ENCODE results near the gene IGSF22.

The IGSF22 gene

DNA sequence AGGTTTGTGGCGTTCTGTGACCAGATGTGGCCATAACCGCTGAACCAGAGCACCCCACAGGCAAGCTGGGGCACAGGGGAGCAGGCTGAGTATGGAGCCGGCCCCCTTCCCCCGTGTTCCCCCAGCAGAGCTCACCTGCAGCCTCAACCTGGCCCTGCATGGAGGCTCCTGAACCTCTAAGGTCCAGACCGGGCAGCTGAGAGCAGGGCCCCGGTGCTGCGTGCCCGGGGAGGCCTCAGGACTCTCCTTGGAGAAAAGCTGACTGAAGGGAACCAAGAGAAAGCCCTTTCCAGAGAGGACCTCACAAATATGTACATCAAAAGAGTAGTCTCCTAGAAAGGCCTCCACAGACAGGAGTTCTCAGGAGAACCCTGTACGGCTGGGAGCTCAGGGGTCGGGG is 17.4 kb upstream of the IGSF22 start:
- no peak for DNase-seq

DNA sequence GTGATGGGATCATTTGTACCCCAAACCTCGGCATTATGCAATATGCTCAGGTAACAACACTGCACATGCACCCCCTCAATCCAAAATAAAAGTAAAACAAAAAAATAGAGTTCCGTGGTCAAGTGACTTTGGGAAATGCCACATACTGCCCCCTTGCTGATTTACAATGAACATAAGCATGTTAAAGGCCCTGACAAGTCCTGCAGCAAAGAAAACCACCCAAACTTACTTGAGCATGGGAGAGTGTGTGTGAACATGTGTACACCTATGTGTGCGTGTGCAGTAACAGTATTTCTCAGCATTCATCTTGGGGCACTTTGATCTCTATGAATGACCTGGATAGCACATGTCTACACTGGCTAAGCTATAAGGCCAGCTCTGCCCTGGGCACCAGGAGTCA is 15.8 kb upstream of the IGSF22 start:
- no peak for DNase-seq

DNA sequence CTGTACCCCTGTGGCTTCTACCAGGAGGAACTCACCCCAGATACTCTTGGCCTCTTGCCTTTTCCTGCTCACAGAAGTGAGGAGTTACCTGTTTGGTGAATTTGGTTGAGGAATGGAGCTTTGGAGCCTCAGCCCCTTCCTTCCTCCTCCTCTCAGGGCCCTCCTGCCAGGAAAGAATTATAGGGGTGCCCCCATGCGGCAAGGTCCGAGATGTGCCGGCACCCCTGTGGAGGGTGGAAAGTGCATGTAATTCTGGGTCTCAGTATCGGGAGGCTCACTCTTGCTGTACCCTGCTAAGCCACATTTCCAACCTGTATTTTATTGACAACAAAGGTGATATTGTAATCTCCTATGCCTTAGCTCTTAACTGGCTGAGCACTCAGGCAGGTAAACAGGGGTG is 13.7 kb upstream of the IGSF22 start:
- DNase-seq, result no peak

DNA sequence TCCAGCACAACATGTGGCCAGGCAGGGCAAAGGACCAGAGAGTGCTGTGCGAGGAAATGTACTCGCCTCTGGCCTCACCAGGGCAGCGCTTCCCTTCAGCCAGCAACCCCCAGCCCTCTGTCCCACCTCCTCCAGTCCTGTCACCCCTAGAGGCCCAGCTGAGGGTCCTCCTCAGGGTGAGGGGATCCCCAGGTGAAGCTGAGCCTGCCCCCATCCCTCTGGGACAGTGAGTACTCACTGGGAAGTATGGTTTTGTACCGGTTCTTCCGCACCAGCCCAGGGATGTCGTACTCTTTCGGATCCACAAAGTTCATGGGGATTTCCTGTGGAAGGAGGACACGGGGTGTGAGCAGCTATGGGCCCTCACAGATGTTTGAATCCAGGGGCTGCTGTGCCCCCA is 11.7 kb upstream of the IGSF22 start:
- no peak for DNase-seq

DNA sequence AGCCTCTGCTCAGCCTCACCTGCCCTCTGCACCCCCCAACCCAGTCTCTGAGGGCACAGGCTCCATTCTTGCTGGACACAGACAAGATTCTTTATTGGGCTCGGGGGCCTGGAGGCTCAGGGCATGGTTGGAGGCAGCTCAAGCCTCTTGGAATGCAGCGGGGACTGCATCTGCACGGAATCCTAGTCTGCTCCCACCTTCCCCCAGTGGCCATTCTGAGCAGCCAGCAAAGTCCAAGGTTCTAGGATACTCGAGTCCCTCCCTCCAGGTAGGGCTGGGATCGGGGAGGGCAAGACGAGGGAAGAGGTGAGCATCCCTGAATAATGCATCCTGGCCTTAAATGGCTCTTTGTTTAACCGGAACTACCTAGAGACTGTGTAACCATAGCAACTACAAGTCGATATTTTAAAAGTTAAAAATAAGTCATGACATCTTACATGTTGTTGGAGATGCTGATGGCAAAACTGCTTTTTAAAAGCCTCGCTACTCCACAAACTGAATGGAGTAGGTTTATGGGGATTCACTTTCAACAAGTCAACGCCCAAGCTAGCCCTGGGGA is 10.7 kb upstream of the IGSF22 start:
- no peak for DNase-seq

DNA sequence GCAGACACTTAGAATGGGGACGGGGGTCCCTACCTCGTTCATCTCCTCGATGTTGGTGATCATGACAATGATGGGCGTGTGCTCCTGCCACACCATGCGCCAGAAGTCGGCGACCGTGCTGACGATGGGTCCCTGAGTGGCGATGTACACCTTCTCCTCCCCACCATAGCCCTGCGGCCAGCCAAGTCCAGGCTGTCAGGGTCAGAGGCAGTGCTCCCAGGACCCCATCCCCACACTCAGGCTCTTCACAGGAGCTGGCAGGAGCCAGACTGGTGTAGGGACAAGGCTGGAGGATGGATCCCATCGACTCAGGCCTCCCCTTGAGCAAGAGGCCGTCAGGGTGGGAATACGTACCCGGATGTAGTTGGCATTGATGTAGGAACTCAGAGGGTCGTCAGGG is 7.2 kb upstream of the IGSF22 start:
- DNase-seq, result no peak

DNA sequence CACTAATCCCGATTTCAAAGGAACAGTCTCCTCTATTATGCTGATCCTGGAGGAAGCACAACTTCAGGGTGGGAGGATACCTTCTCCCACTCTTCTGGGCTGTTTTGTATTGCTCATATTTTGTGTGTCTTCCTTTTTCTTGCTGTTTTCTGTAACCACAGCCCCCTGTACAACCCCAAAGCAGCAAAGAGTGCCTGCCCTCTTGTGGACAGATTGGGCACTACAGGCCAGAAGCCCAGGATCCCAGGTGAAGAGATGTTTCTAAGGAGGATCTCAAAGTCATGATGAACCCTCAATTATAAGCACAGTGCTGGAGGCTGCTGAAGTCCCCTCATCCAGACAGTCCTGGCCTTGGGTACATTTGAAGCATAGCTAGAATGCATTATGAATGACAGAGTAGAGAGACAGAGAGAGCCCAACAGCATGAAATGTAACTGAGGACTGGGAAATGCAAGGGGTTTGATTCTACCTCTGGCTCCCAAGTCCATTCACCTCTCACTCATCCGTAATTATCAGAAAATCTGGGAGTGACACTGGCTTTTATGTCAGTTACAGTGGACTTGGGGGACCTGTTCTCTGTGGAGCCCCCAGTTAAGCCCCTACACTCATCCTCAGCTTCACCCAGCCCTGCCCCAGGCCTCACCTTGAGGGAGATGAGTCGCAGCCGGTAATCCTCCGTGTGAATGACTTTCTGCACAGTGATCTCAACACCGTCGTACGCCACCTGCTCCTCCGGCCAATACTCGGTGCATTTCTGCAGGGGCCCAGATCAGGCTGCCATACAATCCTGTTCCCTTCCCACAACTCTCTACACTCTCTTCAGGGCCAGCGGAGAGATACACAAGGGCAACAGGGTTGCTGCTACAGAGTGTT is 6.2 kb upstream of the IGSF22 start:
- peak; percentile 71 for DNase-seq

DNA sequence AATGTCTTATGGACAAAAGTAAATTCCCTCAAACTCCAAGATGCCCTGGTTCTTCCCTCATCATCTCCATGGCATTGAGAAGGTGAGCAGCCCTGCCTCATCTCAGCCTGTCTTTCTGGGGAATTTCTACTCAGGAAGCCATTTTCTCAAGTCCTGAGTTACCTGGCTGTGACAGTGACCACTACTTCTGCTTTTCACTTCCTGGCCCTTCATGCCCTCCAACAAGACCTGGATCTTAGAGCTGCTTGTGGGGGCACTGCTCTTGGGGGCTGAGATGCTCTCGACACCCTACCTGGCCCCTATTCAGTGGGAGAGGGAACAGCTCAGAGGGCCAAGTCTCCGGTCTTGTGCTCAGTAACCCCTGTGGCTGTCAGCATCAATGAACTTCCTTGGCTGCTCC is 5.5 kb upstream of the IGSF22 start:
- no peak for DNase-seq

DNA sequence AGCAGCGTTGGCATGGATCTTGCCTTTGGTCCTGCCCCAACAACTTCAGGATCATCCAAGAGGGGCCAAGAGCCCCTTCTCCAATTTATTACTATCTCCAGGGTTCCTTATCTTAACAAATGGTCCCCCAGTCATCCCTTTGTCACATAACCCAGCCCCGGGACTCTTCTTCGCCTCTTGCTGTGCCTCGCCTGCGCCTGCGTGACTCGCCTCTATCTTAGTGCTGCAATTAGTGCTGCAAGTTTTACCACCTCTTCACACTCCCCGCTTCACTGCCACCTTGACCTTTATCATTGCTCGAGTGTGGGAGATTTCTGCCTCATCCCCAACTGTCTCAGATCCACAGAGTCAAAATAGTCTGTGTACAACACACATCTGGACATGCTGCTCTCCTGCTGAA is 4.0 kb upstream of the IGSF22 start:
- no peak for DNase-seq

DNA sequence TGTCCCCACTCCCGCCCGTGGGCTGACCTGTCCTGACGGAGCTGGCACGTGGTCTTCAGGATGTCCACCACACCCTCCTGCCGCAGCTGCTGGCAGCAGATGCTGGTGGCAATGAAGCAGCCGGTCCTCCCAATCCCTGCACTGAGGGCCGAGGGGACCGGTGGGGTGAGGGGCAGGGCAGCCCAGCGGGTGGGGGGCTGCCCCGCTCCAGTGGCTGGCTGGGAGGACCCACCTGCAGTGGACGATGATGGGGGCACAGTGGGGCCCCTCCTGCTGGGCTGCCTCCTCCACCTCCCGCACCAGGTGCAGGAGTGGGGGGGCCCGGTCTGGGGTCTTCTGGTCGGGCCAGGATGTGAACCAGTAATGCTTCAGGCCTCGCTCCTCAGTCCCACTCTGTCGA is 3.4 kb upstream of the IGSF22 start:
- no peak for DNase-seq

DNA sequence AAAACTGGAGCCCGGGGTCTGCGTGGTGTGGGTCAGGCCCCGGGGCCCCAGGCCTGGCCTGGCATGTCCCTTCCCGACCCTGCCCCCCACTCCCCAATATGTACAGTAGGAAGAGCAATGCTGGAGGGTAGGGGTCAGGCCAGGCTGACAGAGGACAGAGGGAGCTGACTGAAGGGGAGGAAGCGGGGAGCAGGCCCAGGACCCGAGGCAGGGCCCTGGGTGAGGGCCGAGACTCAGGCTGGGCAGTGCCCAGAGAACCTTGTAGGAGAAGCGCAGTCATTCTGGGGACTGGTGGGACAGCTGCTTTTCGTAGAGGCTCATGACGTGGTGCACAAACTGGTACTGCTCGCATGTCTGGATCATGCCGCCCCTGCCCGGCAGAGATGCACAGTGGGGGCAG is 2.7 kb upstream of the IGSF22 start:
- DNase-seq, result no peak

DNA sequence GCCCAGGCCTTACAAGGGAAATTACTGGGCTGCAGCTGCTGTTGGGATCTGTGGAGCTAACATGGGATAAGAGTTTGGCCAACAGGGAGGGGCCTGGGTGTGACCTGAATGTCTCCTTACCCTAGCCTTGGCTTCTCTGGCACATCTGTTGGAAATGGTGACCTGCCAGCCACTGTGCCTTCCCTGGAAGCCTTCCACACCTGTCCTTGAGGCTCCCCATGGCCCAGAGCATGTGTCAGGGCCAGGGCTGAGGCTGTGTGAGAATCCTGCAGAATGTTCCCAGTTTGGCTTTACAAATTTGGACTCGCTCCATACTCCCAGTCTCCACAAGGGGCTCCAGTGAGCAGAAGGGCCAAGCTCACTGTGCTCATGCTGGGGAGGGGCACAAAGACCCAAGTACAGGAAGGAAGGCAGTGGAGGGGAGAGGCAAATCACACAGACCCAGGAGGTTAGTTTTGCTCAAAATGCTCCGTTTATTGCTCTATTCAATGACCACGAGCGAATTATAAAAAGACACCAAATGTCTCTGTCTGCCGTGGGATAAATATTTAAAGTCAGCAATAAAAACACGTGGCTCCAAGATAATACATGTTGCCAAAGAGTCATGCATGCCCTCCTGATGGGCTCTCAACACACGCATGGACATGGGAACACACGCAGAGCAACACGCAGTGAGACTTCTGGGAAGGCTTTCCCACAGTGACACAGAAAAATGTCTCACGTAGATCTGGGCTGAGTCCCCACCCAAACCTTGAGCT is 1.7 kb upstream of the IGSF22 start:
- DNase-seq, result peak; percentile 60

DNA sequence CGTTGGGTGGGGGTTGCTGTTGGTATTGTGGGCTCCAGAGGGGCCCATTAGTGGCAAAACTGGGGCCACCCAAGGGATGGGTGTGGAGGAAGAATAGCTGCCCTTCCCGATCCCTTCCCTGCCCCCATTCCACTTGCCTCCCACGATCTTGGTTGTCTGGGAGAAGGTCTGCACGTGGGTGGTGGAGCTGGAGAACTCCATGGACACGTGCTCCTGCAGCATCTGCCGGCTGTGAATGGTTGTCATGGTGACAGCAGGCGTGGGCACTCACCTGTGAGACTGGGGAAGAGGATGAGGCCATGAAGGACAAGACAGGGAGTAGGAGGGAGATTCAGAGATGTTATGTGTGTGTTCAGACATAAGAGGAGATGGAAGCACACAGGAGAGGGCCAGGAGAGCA is 2.0 kb downstream of the IGSF22 start:
- no peak for DNase-seq

DNA sequence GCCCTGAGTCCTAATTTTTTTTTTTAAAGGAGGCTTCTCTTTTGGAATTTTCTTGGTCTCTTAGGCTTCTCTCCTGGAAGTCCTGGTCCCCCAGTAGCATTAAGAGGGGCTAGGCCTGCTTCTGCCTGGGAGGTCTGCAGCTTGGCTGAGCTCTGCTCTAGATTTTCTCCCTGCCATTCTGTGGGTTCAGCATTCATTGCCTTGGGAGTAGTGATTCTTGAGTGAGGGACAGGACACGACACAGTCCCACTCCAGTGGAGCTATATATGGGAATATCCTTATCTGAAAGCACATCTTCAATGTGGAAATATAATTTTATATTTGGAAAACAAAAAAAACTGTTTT is 3.7 kb downstream of the IGSF22 start:
- DNase-seq, result no peak

DNA sequence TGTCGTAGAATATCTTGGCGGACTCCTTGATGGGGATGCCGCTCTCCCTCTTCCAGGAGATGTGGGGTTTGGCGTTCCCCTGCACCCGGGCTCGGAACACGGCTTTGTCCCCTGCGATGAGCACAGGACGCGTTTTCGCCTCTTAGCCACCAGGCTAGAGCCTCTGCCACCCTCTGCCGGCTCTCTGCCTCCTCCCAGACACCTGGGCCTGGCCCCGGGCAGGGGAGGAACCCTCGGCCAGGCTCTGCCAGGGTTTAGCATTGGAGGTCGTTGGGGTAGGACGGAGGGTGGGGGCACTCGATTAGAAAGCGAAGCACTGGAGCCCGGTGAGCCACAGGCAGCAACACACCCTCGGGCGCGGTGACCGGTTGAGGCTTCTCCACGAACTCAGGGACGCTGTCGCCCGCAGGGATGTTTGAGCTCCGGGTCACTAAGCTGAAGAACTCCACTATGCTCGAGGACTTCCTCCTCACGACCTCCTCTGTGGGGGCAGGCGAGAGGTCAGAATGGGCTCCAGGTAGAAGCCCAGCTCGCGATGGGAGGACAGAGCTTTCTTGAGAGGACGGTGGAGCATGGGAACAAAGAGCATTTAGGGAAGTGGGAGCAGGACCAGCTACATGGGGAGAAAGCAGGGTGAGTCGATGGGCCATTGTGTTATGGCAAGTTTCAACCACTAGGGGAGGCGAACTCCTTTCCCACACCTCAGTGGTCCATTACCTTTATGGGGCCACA is 4.3 kb downstream of the IGSF22 start:
- DNase-seq, result peak; percentile 68

DNA sequence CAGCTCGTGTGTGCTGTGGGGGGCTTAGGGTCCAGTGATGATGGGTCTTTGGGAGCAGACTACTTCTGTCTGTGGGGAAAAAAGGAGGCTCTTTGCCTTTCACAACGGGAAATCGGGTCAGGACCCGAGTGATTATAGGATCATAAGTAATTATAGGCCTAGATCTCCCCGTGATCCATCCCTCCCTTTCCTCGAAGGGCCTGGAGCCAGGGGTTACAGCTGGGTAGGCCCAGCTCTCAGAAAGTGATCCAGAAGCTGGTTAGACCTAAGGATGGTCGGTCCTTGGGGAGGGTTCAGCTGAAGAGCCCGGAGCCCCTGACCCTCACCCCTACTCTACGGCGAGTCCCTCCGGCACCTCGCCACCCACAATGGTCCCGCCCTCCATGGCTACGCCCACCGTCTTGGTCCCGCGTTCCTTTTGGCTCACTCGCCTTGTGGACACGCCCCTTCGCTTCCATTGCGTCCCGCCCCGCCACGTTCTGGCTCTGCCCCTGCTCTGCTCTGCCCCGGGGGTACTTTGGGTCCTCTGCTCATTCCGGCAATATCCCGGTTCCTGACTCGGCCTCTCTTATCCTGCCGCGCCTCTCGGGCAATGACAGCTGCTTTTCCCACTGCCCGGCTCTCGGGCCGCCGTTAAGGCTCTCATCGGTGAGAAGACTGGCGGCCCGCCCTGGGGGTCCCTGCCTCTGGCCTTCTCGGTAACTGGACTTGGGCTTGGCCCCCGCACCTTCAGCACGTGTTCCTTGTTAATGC is 5.0 kb downstream of the IGSF22 start:
- DNase-seq, result peak; percentile 87

DNA sequence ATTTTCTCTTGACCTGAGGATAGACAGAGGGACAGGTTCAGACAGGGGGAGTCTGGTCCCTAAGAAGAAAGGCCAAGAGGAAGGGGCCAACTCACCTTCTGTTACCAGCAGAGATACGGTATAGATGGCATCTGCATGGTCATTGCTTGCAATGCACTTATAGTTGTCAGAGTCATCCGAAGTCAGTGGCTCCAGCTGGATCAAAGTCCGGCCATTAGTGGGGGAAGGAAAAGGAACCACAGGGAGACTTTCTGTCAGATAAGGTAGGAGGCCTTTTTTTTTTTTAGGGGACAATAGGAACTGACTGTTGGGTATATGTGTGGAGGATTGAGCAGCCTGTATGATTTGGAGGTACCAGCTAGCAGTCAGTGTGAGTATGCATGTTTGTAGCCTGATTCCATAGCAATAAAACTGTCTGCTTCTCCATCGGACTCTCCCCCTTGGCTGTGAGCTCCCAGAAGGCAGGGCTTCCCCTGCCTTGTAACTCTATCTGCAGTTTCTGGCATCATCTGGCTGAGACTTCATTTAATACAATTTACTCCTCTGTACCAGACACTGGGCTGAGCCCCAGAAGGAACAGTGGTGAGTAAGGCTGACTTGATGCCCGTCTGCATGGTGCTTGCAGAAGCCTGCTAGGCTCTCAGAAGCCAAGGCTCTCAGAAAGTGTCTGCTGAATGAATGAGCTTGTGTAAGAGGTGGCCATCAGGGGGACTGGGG is 5.7 kb downstream of the IGSF22 start:
- no peak for DNase-seq

DNA sequence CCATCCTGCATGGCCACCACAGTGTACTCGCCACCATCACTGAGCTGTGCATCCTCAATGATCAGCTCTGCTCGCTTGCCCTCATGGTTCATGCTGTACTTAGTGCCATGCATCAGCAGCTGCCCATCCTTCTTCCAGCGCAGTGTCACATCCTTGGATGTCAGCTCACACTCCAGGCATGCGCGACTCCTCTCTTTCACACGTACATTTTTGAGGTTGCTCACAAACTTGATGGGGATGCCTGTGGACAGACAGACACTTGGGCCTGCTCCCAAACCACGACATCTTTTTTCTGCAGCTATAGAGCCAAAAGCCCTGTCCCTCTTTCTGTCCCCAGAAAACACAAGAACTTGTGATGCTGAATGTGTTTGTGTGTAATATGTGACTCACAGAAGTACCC is 10.5 kb downstream of the IGSF22 start:
- no peak for DNase-seq

DNA sequence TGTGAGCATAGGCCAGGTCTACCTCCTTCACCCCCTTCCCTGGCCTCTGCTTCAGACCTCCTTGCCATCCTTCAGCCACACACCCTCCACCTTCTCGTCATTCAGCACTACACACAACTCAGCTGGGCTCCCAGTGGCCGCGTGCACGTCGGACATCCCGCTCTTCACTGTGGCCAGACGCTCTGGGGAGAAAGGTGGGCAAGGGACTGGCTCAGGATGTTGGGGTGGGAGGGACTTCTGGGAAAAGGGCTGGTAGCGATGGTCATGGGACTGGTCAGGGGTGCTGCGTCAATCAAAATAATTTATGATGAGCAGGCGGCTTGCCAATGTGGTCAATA is 11.6 kb downstream of the IGSF22 start:
- no peak for DNase-seq

DNA sequence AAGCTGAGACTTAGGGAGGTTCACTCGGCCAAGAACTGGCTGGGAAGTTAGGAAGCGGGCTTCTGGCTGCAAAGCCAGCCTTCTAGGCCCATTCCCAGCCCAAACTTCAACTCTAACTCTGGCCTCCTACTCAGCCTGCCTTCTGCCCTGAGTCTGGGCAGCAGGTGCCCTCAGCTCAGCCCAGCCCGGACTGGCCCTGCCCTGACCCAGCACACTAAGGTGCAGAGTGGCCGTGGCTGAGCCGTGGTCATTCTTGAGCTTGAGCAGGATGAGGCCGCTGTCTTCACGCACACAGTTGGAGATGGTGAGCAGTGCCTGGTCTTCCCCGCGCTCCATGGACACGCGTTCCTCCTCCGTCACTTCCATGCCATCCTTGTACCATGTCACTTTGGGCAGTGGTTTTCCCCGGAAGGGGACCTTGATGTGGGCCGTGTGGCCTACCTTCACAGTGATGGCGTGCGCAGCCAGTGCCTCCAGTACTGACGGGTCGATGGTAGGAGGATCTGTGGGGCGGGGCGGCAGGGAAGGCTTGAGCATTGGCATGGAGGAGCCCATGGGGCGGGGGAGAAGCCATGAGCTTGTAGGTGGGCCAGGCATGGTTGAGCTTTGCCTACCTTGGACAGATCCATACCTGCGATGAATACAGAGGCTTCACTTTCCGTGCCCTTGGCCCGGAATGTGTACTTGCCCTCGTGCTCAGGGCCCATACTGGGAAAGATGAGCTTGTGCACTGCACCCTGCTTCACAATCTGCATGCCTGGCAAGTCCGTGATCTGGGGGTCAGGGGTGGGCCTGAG is 12.1 kb downstream of the IGSF22 start:
- no peak for DNase-seq

DNA sequence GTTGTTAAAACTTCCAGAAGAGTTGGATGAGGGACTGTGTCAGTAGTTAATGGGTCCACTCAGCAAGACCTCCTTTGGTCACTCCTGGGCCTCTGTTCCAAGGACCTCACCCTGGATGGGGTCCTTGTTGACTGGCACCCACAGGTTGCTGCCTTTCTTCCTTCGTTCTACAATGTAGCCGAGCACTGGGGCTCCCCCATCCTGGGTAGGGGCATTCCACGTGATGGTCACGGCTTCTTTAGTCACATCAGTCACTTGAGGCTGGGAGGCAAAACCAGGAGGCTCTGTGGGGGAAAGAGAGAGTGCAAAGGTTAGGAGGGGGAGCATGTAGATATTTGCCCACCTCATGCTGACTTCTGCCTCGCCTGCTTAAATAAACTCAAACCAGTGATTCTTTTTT is 15.4 kb downstream of the IGSF22 start:
- DNase-seq, result no peak
